Glutamatergic neuron (in vitro differentiated cells): ENCODE measurements around the gene LAMP1. TPM values are rescaled to one million over a fixed set of nuclear protein-coding genes. Genes with fewer than 3 reads are reported as not detected.

Source experiments
- DNase-seq: peaks from one replicate; pipeline ENCODE4 v3.0.0; 2022
- H3K27ac Mint-ChIP-seq: one replicate; pipeline ENCODE4 v1.8.0; 2020; ENCODE audit warnings: mild to moderate bottlenecking, mixed read lengths, inconsistent platforms; ENCODE audit not compliant: unreplicated experiment
- H3K27me3 Mint-ChIP-seq: one replicate; pipeline ENCODE4 v1.8.0; 2020; ENCODE audit warnings: mild to moderate bottlenecking, moderate library complexity, mixed read lengths, inconsistent platforms; ENCODE audit not compliant: unreplicated experiment
- H3K36me3 Mint-ChIP-seq: one replicate; pipeline ENCODE4 v1.8.0; 2020; ENCODE audit warnings: mild to moderate bottlenecking, mixed read lengths, inconsistent platforms; ENCODE audit not compliant: unreplicated experiment
- H3K4me1 Mint-ChIP-seq: one replicate; pipeline ENCODE4 v1.8.0; 2020; ENCODE audit warnings: mild to moderate bottlenecking, low read depth, mixed read lengths, inconsistent platforms; ENCODE audit not compliant: unreplicated experiment
- H3K4me3 Mint-ChIP-seq: one replicate; pipeline ENCODE4 v1.8.0; 2020; ENCODE audit warnings: mild to moderate bottlenecking, mixed read lengths, inconsistent platforms; ENCODE audit not compliant: unreplicated experiment
- H3K9me3 Mint-ChIP-seq: one replicate; pipeline ENCODE4 v1.8.0; 2020; ENCODE audit warnings: mild to moderate bottlenecking, moderate library complexity, mixed read lengths, inconsistent platforms; ENCODE audit not compliant: unreplicated experiment
- CTCF ChIP-seq: fragments of 200-600 bp; sonication (generic); IDR thresholded peaks from one replicate; pipeline ENCODE4 v1.5.0; 2021; ENCODE audit not compliant: partially characterized antibody, unreplicated experiment
- total RNA-seq: library from RNA; stranded (reverse); fragmentation: NEBNext Ultra II Directional; extraction: Animal tissue kit (Norgen Biotek cat#: 25700); gene quantifications from one replicate; pipeline ENCODE4 v1.2.1, GENCODE V29; 2021; ENCODE audit not compliant: unreplicated experiment

The LAMP1 gene
- total RNA-seq, 1 donor from 2014 or later, result 113 TPM

- H3K4me1 Mint-ChIP-seq, result no peaks in the 10 kb centered on the region
- DNase-seq, result no peak
- H3K27ac Mint-ChIP-seq, result no peak overlapping the region
These were observed 30.3 kb downstream of the LAMP1 start for GRCh38 chr13:113327391-113327765.

GRCh38 chr13:113327766-113328471 is 30.9 kb downstream of the LAMP1 start:
- no peak overlapping the region for H3K27ac Mint-ChIP-seq
- peaks cover 9% of the 10 kb centered on the region for H3K36me3 Mint-ChIP-seq
- H3K4me1 Mint-ChIP-seq, result no peaks in the 10 kb centered on the region
- peaks cover 6% of the 10 kb centered on the region for H3K27me3 Mint-ChIP-seq
- H3K9me3 Mint-ChIP-seq, result peaks cover 4% of the 10 kb centered on the region
- no peak for TF ChIP-seq CTCF
- no peak for DNase-seq
- H3K4me3 Mint-ChIP-seq, result no peak overlapping the region

More at GRCh38 chr13:113327391-113327765, 30.3 kb downstream of the LAMP1 start:
- Mint-ChIP-seq H3K27me3 (peaks cover 6% of the 10 kb centered on the region), H3K9me3 (peaks cover 4% of the 10 kb centered on the region), H3K4me3 (no peak overlapping the region), H3K36me3 (peaks cover 11% of the 10 kb centered on the region)
- no peak for TF ChIP-seq CTCF

GRCh38 chr13:113328851-113329250 is 31.8 kb downstream of the LAMP1 start:
- Mint-ChIP-seq H3K4me1 (no peaks in the 10 kb centered on the region), H3K4me3 (no peak overlapping the region), H3K27ac (no peak overlapping the region), H3K9me3 (peaks cover 4% of the 10 kb centered on the region), H3K27me3 (peaks cover 6% of the 10 kb centered on the region), H3K36me3 (peaks cover 5% of the 10 kb centered on the region)
- no peak for TF ChIP-seq CTCF
- no peak for DNase-seq

GRCh38 chr13:113329656-113330312 is 32.7 kb downstream of the LAMP1 start:
- peaks cover 4% of the 10 kb centered on the region for H3K9me3 Mint-ChIP-seq
- H3K36me3 Mint-ChIP-seq, result peaks cover 5% of the 10 kb centered on the region
- DNase-seq, result no peak
- H3K4me3 Mint-ChIP-seq, result no peak overlapping the region
- H3K27me3 Mint-ChIP-seq, result peaks cover 6% of the 10 kb centered on the region
- no peak overlapping the region for H3K27ac Mint-ChIP-seq
- no peak for TF ChIP-seq CTCF
- no peaks in the 10 kb centered on the region for H3K4me1 Mint-ChIP-seq

- H3K36me3 Mint-ChIP-seq, result peaks cover 5% of the 10 kb centered on the region
- peak overlapping the region; percentile 46 for H3K4me3 Mint-ChIP-seq
- H3K4me1 Mint-ChIP-seq, result no peaks in the 10 kb centered on the region
- TF ChIP-seq CTCF, result no peak
- DNase-seq, result no peak
- H3K27ac Mint-ChIP-seq, result no peak overlapping the region
- peaks cover 6% of the 10 kb centered on the region for H3K27me3 Mint-ChIP-seq
- H3K9me3 Mint-ChIP-seq, result peaks cover 2% of the 10 kb centered on the region
These were observed 35.6 kb downstream of the LAMP1 start for GRCh38 chr13:113332615-113333014.
